HUES6 (cell line): ENCODE results near the gene GPSM3.

Experiments
- H3K27ac ChIP-seq: 2 replicates; pipeline ENCODE4 v1.7.0; 2013; ENCODE audit warnings: low read depth, mild to moderate bottlenecking, low read length, inconsistent platforms
- H3K27me3 ChIP-seq: 2 replicates; pipeline ENCODE4 v1.6.1; 2013; ENCODE audit warnings: low read length; ENCODE audit not compliant: control insufficient read depth, insufficient read depth
- H3K36me3 ChIP-seq: 2 replicates; pipeline ENCODE4 v1.6.1; 2013; ENCODE audit warnings: low read length; ENCODE audit not compliant: control insufficient read depth, insufficient read depth
- H3K4me1 ChIP-seq: 2 replicates; pipeline ENCODE4 v1.6.1; 2013; ENCODE audit warnings: low read length; ENCODE audit not compliant: control insufficient read depth, insufficient read depth
- H3K4me3 ChIP-seq: 2 replicates; pipeline ENCODE4 v1.5.1; 2013; ENCODE audit warnings: low read depth, low read length
- H3K9ac ChIP-seq: one replicate; pipeline ENCODE4 v1.6.1; 2013; ENCODE audit warnings: mild to moderate bottlenecking, low read length
- H3K9me3 ChIP-seq: 2 replicates; pipeline ENCODE4 v1.6.1; 2013; ENCODE audit warnings: low read depth, low read length; ENCODE audit not compliant: control insufficient read depth, insufficient read depth

GPSM3 gene

GRCh38 chr6:32177788-32178546, 14.5 kb downstream of the GPSM3 start, which contains the start of gene RNF5:
Gene RNF5 (plus strand): TSS chr6:32178405. CDS start chr6:32178512, 107 bp downstream.
- Histone ChIP-seq H3K9me3 (no peaks in the 10 kb centered on the region), H3K27ac (peak within 1 kb of the TSS; percentile 91), H3K4me3 (peak within 1 kb of the TSS; percentile 90), H3K4me1 (peaks cover 33% of the 10 kb centered on the region; the same call in 1 of the 2 replicates), H3K9ac (peak within 1 kb of the TSS; percentile 89), H3K27me3 (no peaks in the 10 kb centered on the region), H3K36me3 (peaks cover 30% of the 10 kb centered on the region)

GRCh38 chr6:32177183-32177787, 15.2 kb downstream of the GPSM3 start:
- Histone ChIP-seq H3K9ac (peak overlapping the region; percentile 89), H3K27ac (peak overlapping the region; percentile 91), H3K4me3 (peak overlapping the region; percentile 90), H3K27me3 (no peaks in the 10 kb centered on the region), H3K36me3 (peaks cover 23% of the 10 kb centered on the region), H3K9me3 (no peaks in the 10 kb centered on the region), H3K4me1 (peaks cover 35% of the 10 kb centered on the region; the same call in 1 of the 2 replicates)

- Histone ChIP-seq H3K9me3 (no peaks in the 10 kb centered on the region), H3K4me1 (peaks cover 35% of the 10 kb centered on the region; the same call in 1 of the 2 replicates), H3K4me3 (peak overlapping the region; percentile 90), H3K27me3 (no peaks in the 10 kb centered on the region), H3K36me3 (peaks cover 21% of the 10 kb centered on the region), H3K27ac (peak overlapping the region; percentile 91), H3K9ac (peak overlapping the region; percentile 89)
Observed at GRCh38 chr6:32176476-32177182, 15.8 kb downstream of the GPSM3 start.

DNA sequence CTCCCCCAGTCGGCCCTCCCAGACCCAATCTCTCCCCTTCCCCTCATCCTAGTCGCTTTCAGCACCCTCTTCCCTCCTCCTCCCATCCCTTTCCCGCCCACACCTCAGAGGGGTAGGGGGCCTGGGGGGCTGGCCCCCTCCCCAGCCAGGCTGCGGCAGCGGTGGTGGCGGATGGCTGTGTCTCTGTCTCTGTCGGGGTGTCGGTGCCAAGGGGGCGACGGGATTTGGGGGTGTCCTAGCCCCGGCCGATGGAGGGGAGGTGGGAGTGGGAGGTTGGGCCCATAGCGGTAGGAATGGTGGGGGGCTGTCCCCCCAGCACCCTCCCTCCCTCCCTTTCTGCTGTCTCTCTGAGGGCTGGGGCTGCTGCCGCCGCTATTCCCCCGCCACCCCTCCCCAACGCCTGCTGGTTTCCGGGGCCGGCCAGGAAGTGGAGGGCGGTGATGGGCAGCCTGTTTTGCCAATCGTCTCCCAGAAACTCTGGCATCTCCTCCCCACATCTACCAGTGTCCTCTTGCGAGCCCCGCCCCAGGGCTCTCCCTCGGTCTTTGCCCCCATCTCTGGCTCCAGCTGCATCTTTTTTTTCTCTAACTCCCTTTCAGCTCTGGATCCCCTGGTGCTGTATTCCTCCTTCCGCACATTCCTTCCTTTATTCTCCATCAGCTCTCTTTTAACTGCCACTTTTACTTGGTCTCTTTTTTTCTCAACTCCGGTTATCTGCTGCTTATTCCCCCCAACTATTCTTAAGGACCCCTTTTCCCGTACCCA, 16.6 kb downstream of the GPSM3 start, which contains the start of gene AGPAT1:
Gene AGPAT1, minus strand, starts transcription at position 374 of the 765 bp plus-strand sequence. CDS start 4,588 bp downstream, outside the sequence.
- Histone ChIP-seq H3K4me1 (peaks cover 35% of the 10 kb centered on the region; the same call in 1 of the 2 replicates), H3K9ac (peak within 1 kb of the TSS; percentile 89), H3K4me3 (peak within 1 kb of the TSS; percentile 90), H3K27ac (peak within 1 kb of the TSS; percentile 91), H3K9me3 (no peaks in the 10 kb centered on the region), H3K36me3 (peaks cover 20% of the 10 kb centered on the region), H3K27me3 (no peaks in the 10 kb centered on the region)

- Histone ChIP-seq H3K27ac (0 out of 2 replicates have a peak overlapping the region, but pooled peaks have one; percentile 48), H3K9me3 (no peaks in the 10 kb centered on the region), H3K9ac (peak overlapping the region; percentile 88), H3K27me3 (no peaks in the 10 kb centered on the region), H3K4me3 (peak overlapping the region; percentile 90), H3K4me1 (peaks cover 35% of the 10 kb centered on the region; the same call in 1 of the 2 replicates), H3K36me3 (peaks cover 22% of the 10 kb centered on the region)
Observed at GRCh38 chr6:32175322-32175710, 17.1 kb downstream of the GPSM3 start.

- Histone ChIP-seq H3K27me3 (no peaks in the 10 kb centered on the region), H3K9me3 (no peaks in the 10 kb centered on the region), H3K4me3 (no peak overlapping the region; the same call in 1 of the 2 replicates), H3K36me3 (peaks cover 24% of the 10 kb centered on the region), H3K4me1 (peaks cover 35% of the 10 kb centered on the region; the same call in 1 of the 2 replicates), H3K9ac (no peak overlapping the region), H3K27ac (no peak overlapping the region)
Observed at GRCh38 chr6:32174416-32174815, 18.0 kb downstream of the GPSM3 start.

DNA sequence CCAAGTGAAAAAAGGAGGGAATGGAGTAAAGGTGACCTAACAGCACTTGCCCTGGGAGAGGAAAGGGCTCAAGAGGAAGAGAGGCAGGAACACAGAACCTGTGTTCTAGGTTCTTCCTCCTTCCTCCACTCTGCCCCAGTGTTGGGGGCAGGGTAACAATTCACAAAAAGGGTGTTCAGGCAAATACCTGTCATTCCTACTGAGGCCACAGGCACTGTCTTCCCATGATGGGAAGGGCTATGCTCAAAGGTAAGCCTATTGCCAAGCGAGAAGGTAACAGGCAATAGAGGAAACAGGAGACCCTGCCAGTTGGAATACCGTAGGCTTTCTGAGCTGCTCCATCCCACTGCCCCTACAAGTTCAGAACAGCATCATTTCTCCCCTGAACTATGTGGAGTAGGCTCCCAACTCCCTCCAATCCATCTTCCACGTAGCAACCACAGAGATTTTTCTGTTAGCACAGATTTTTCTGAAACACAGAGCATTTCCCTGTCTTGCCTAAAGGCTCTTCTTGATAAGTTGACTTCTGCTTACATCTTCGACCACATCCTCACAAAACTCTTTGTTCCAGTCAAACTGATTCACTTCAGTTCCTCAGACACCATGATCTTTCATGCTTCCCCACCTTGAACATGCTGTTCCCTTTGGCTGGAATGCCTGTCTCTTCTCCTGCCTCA, 19.3 kb downstream of the GPSM3 start:
- peak overlapping the region; percentile 40 for H3K9ac ChIP-seq
- peaks cover 36% of the 10 kb centered on the region for H3K36me3 ChIP-seq
- H3K27ac ChIP-seq: no peak overlapping the region
- H3K4me3 ChIP-seq: no peak overlapping the region
- H3K9me3 ChIP-seq: no peaks in the 10 kb centered on the region
- H3K4me1 ChIP-seq: peaks cover 29% of the 10 kb centered on the region; the same call in 1 of the 2 replicates
- no peaks in the 10 kb centered on the region for H3K27me3 ChIP-seq

DNA sequence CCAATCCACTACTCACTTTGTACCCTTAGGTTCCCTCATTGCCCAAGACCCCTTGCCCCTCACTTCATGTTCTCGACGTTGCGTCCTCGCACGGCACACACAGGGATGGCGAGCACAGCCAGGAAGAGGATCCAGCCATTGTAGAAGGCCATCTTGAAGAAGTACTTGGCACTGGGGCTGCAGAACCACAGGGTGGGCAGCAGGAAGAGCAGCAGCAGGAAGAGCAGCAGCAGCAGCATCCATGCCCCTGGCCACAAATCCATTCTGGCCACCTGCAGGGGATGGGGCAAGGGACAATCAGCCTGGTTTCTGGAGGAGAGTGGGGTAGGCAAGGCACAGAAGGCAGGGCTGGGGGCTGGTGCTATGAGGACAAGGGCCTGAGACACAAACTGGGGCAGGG, 21.2 kb downstream of the GPSM3 start:
- Histone ChIP-seq H3K27ac (no peak overlapping the region), H3K9me3 (no peaks in the 10 kb centered on the region), H3K4me3 (no peak overlapping the region), H3K9ac (no peak overlapping the region), H3K4me1 (peaks cover 30% of the 10 kb centered on the region; the same call in 1 of the 2 replicates), H3K27me3 (no peaks in the 10 kb centered on the region), H3K36me3 (peaks cover 49% of the 10 kb centered on the region)

- H3K9me3 ChIP-seq: no peaks in the 10 kb centered on the region
- no peak overlapping the region for H3K4me3 ChIP-seq
- H3K27me3 ChIP-seq: no peaks in the 10 kb centered on the region
- H3K36me3 ChIP-seq: peaks cover 49% of the 10 kb centered on the region
- no peak overlapping the region for H3K27ac ChIP-seq
- H3K4me1 ChIP-seq: peaks cover 29% of the 10 kb centered on the region; the same call in 1 of the 2 replicates
- no peak overlapping the region for H3K9ac ChIP-seq
Observed at GRCh38 chr6:32170294-32170693, 22.1 kb downstream of the GPSM3 start.
